CD4-positive, alpha-beta T cell treated with Interleukin-12 subunit alpha and Interleukin-12 subunit beta, for 1 hour (primary cell): ENCODE measurements around the gene DGKI.

Experiments used
- DNase-seq: peaks from one replicate; pipeline ENCODE4 v3.0.0-alpha.2; 2020

The DGKI gene

GRCh38 chr7:137774793-137775201 lies 72.0 kb downstream of the DGKI start:
- DNase-seq: no peak

GRCh38 chr7:137772748-137773147 lies 74.0 kb downstream of the DGKI start:
- DNase-seq: no peak

- no peak for DNase-seq
These were observed 74.5 kb downstream of the DGKI start for GRCh38 chr7:137772316-137772715.

GRCh38 chr7:137771679-137772078 lies 75.1 kb downstream of the DGKI start:
- DNase-seq: no peak

GRCh38 chr7:137771273-137771672 lies 75.5 kb downstream of the DGKI start:
- no peak for DNase-seq

- no peak for DNase-seq
These were observed 78.4 kb downstream of the DGKI start for GRCh38 chr7:137768366-137768765.

- DNase-seq: no peak
These were observed 84.4 kb downstream of the DGKI start for GRCh38 chr7:137762334-137762733.

GRCh38 chr7:137760111-137760510 lies 86.7 kb downstream of the DGKI start:
- no peak for DNase-seq

- DNase-seq: no peak
These were observed 89.4 kb downstream of the DGKI start for GRCh38 chr7:137757146-137757925.

GRCh38 chr7:137755846-137756651 lies 90.7 kb downstream of the DGKI start:
- no peak for DNase-seq

- no peak for DNase-seq
These were observed 91.3 kb downstream of the DGKI start for GRCh38 chr7:137755427-137755826.

GRCh38 chr7:137753948-137754851 lies 92.6 kb downstream of the DGKI start:
- no peak for DNase-seq

GRCh38 chr7:137753575-137753947 lies 93.2 kb downstream of the DGKI start:
- DNase-seq: no peak

GRCh38 chr7:137753067-137753466 lies 93.7 kb downstream of the DGKI start:
- DNase-seq: no peak

GRCh38 chr7:137751361-137752009 lies 95.3 kb downstream of the DGKI start:
- DNase-seq: no peak

GRCh38 chr7:137747359-137748031 lies 99.3 kb downstream of the DGKI start:
- DNase-seq: no peak

- DNase-seq: no peak
These were observed 103.8 kb downstream of the DGKI start for GRCh38 chr7:137743021-137743420.

GRCh38 chr7:137742051-137742450 lies 104.7 kb downstream of the DGKI start:
- no peak for DNase-seq

- DNase-seq: no peak
These were observed 105.3 kb downstream of the DGKI start for GRCh38 chr7:137741443-137741842.

- no peak for DNase-seq
These were observed 112.6 kb downstream of the DGKI start for GRCh38 chr7:137734221-137734620.

GRCh38 chr7:137732168-137732567 lies 114.6 kb downstream of the DGKI start:
- DNase-seq: no peak

GRCh38 chr7:137731436-137731835 lies 115.3 kb downstream of the DGKI start:
- DNase-seq: no peak
